HFFc6 (cell line): ENCODE measurements around the gene ZNF219. TPM values are rescaled to one million over a fixed set of nuclear protein-coding genes. Genes with fewer than 3 reads are reported as not detected.

Experiments
- DNase-seq: peaks from one replicate; pipeline ENCODE4 v3.0.0-alpha.2; 2018
- H3K27ac Mint-ChIP-seq: 2 replicates; pipeline ENCODE4 v1.8.0; 2020; ENCODE audit warnings: mild to moderate bottlenecking, mixed read lengths
- H3K27me3 Mint-ChIP-seq: 2 replicates; pipeline ENCODE4 v1.8.0; 2021; ENCODE audit warnings: mild to moderate bottlenecking, moderate library complexity, mixed read lengths; ENCODE audit not compliant: insufficient read depth
- H3K36me3 Mint-ChIP-seq: 2 replicates; pipeline ENCODE4 v1.8.0; 2021; ENCODE audit warnings: low read depth, mixed read lengths
- H3K4me1 Mint-ChIP-seq: 2 replicates; pipeline ENCODE4 v1.8.0; 2020; ENCODE audit warnings: low read depth, mixed read lengths
- H3K4me3 Mint-ChIP-seq: 2 replicates; pipeline ENCODE4 v1.8.0; 2020; ENCODE audit warnings: mild to moderate bottlenecking, moderate library complexity, mixed read lengths
- H3K9me3 Mint-ChIP-seq: 2 replicates; pipeline ENCODE4 v1.8.0; 2020; ENCODE audit warnings: mild to moderate bottlenecking, mixed read lengths
- long read RNA-seq: library from polyadenylated mRNA; unstranded; transcript quantifications from one replicate; pipeline ENCODE4 v2.0.0, GENCODE V29; 2019
- total RNA-seq, 6 experiments: library from RNA; stranded (reverse); fragmentation: NEBNext Ultra II Directional; extraction: Animal tissue kit (Norgen Biotek cat#: 25700); gene quantifications; 2 replicates in 1 of 6; 3 replicates in 5 of 6; pipeline ENCODE4 v1.2.3, GENCODE V29; 2021
- TF ChIP-seq, protein P1 (sequence below): fragments of 200-600 bp; sonication (generic); IDR thresholded peaks from 2 replicates; pipeline ENCODE4 v1.5.0; 2021; ENCODE audit warnings: antibody characterized with exemption, mild to moderate bottlenecking

ZNF219 gene
- total RNA-seq: 10 to 100 TPM in 2 of 6 experiments, 1 to 10 TPM in 4; 5.3 to 11.2 (median 6.6) TPM
- long read RNA-seq, partial matches to known transcripts: 0 of 2 reads
- long read RNA-seq, other reads (novel, unspliced or antisense): 1 of 2 reads

DNA sequence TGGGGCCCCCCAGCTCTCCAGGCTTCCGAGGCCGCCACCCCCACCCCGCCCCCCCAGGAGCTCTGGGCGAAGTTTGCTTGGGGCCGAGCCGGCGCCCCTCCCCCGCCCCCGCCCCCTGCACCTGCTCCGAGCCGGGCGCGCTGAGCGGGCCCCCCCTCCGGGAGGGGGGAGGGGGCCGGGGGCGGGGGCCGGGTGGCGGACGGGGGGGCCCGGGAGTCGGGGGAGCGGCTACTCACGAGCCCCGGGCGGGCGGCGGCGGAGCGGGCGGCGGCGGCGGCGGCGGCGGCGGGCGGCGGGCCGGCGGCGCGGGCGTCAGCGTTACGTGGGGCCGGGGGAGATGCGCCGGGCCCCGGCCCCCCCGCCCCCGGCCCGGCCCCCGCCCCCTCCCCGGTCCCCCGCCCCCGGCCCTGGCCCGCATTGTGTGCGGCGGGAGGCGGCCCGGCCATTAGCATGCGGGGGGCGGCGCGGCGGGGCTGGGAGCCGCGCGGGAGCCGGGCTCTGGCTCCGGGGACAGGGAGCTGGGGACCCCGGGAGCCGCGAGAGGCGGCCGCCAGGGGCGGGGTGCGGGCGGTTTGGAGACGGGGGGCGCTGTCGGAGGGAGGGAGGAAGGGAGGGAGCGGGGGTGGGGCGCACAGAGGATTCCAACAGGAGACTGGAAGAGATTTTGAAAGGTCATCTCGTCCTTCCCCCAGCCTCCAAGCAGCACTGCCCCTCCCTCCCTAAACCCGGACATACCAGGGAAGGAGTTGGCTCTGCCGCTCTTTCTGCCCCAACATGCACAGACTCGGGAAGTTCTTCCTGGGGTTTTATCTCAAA lies at the start of gene ZNF219:
ZNF219 (minus strand) TSS at position 580 of the 816 bp plus-strand sequence. CDS start 5,064 bp downstream, outside the sequence.
- Mint-ChIP-seq H3K27me3 (peaks cover 11% of the 10 kb centered on the region), H3K4me3 (peak within 1 kb of the TSS; percentile 90), H3K9me3 (no peaks in the 10 kb centered on the region), H3K27ac (peak within 1 kb of the TSS; percentile 34; the same call in 1 of the 2 replicates), H3K36me3 (no peaks in the 10 kb centered on the region), H3K4me1 (peaks cover 44% of the 10 kb centered on the region)
- TF ChIP-seq, protein P1, sequence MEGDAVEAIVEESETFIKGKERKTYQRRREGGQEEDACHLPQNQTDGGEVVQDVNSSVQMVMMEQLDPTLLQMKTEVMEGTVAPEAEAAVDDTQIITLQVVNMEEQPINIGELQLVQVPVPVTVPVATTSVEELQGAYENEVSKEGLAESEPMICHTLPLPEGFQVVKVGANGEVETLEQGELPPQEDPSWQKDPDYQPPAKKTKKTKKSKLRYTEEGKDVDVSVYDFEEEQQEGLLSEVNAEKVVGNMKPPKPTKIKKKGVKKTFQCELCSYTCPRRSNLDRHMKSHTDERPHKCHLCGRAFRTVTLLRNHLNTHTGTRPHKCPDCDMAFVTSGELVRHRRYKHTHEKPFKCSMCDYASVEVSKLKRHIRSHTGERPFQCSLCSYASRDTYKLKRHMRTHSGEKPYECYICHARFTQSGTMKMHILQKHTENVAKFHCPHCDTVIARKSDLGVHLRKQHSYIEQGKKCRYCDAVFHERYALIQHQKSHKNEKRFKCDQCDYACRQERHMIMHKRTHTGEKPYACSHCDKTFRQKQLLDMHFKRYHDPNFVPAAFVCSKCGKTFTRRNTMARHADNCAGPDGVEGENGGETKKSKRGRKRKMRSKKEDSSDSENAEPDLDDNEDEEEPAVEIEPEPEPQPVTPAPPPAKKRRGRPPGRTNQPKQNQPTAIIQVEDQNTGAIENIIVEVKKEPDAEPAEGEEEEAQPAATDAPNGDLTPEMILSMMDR: peak; percentile 24; the same call in 1 of the 2 replicates
- DNase-seq: peak; percentile 15

DNA sequence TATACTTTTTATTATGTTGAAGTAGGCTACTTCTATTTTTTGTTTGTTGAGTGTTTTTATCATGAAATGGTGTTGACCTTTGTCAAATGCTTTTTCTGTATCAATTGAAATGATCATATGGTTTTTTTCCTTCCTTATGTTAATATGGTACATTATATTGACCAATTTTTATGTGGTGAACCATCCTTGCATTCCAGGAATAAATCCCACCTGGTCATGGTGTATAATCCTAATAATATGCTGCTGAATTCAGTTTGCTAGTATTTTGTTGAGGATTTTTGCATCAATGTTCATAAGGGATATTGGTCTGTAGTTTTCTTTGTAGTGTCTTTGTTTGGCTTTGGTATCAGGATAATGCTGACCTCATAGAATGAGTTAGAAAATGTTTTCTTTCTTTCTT lies 47.0 kb upstream of the ZNF219 start:
- Mint-ChIP-seq H3K4me3 (no peak overlapping the region), H3K4me1 (no peaks in the 10 kb centered on the region), H3K36me3 (peaks cover 4% of the 10 kb centered on the region; the same call in 1 of the 2 replicates), H3K27me3 (peaks cover 12% of the 10 kb centered on the region), H3K9me3 (peaks cover 7% of the 10 kb centered on the region; the same call in 1 of the 2 replicates), H3K27ac (no peak overlapping the region)
- no peak for DNase-seq
- TF ChIP-seq, protein P1: no peak

DNA sequence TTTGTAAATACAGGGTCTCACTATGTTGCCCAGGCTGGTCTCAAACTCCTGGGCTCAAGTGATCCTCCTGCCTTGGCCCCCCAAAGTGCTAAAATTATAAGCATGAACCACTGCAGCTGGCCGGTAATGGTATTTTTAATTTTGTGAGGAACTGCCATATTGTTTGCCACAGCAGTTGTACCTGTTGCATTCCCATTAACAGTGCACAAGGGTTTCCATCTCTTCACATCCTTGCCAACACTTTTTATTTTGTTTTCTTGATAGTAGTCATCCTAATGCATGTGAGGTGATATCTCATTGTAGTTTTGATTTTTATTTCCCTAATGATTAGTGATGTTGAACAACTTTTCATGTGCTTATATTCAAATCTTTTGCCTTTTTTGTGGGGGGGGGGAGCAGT lies 43.9 kb upstream of the ZNF219 start:
- DNase-seq: no peak
- TF ChIP-seq, protein P1: no peak
- Mint-ChIP-seq H3K9me3 (peaks cover 7% of the 10 kb centered on the region; the same call in 1 of the 2 replicates), H3K4me3 (no peak overlapping the region), H3K4me1 (no peaks in the 10 kb centered on the region), H3K36me3 (peaks cover 4% of the 10 kb centered on the region; the same call in 1 of the 2 replicates), H3K27me3 (peaks cover 8% of the 10 kb centered on the region; the same call in 1 of the 2 replicates), H3K27ac (no peak overlapping the region)

DNA sequence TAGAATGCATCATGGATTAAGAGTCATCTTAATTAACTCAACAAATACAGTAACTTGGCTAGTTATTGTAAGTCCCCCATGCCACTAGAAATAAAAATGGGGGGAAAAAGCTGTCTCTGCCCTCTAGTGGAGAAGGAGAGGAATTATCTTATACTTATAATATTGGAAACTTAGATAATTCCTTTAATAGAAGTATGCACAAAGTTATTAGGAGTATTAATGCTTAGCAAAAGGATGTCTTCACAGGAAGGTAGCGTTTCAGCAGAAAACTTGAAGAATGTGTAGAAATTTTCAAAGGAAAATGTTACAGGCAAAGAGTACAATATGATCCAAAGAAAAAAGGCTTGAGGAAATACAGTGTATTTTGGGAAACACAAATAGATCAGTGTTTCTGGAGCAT lies 37.6 kb upstream of the ZNF219 start:
- TF ChIP-seq, protein P1: peak; percentile 84
- Mint-ChIP-seq H3K27me3 (peaks cover 10% of the 10 kb centered on the region), H3K9me3 (0 out of 2 replicates have a peak, but pooled peaks cover under 1% of the 10 kb centered on the region), H3K4me3 (no peak overlapping the region), H3K36me3 (no peaks in the 10 kb centered on the region), H3K27ac (no peak overlapping the region), H3K4me1 (no peaks in the 10 kb centered on the region)
- DNase-seq: no peak

DNA sequence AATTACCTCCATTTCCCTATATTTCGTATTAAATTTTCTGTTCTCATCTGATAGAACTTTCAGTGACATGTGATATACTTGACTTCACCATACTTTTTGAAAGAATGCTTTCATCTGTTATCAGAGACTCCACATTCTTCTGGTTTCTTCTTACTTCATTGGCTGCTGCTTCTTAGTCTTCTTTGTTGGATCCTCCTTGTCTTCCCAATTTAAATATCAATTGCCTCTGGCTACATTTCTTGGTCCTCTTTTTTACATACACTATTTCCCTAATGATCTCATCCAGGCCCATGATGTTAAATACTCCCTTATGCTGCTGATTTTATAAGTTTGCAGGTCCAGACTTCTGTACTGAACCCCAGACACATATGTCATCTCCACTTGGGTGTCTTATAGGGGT lies 35.4 kb upstream of the ZNF219 start:
- Mint-ChIP-seq H3K36me3 (no peaks in the 10 kb centered on the region), H3K27ac (no peak overlapping the region), H3K4me3 (no peak overlapping the region), H3K27me3 (peaks cover 3% of the 10 kb centered on the region), H3K4me1 (no peaks in the 10 kb centered on the region), H3K9me3 (0 out of 2 replicates have a peak, but pooled peaks cover 4% of the 10 kb centered on the region)
- TF ChIP-seq, protein P1: no peak
- no peak for DNase-seq
